Stomach (tissue), 4 donors: ENCODE data around the gene DCP1A.

ENCODE experiments used
- POLR2A ChIP-seq, 4 donors: fragments of 450-650 bp; IDR thresholded peaks; one replicate each; pipeline ENCODE4 v1.6.1; 2016; ENCODE audit warnings: antibody characterized with exemption in 4 of 4, control low read depth in 2 of 4, mild to moderate bottlenecking in 1 of 4, moderate library complexity in 1 of 4
- POLR2AphosphoS5 ChIP-seq, 3 donors: sonication (generic); formaldehyde crosslinking; IDR thresholded peaks; one replicate each; pipeline ENCODE4 v1.6.1; 2016; ENCODE audit warnings: antibody characterized with exemption in 3 of 3
- TF ChIP-seq, protein P1 (sequence below), 7 experiments: fragments of 450-650 bp in 4 of 7; fragments of 200-600 bp in 3 of 7; sonication (generic) in 3 of 7; IDR thresholded peaks; one replicate each; pipeline ENCODE4 v1.5.1; 2016 to 2019; ENCODE audit warnings: antibody characterized with exemption in 7 of 7, control low read depth in 2 of 7, mild to moderate bottlenecking in 1 of 7

DNA sequence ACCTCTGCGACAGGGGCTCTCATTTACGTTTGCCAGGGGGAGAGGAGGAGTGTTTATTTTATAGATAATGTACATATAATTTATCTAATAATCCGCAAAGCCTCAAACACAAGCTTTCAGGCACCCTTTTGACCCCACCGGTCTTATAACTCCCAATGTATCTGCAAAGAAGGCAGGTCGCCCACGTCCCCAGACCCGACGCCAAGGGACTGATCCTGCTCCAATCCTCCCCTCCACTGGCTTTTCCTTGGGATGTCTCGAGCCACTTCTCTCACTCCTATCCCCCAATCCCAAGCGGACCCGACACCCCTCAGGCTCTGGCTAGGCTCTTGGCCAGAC lies 452 bp downstream of the DCP1A start:
- TF ChIP-seq, protein P1, sequence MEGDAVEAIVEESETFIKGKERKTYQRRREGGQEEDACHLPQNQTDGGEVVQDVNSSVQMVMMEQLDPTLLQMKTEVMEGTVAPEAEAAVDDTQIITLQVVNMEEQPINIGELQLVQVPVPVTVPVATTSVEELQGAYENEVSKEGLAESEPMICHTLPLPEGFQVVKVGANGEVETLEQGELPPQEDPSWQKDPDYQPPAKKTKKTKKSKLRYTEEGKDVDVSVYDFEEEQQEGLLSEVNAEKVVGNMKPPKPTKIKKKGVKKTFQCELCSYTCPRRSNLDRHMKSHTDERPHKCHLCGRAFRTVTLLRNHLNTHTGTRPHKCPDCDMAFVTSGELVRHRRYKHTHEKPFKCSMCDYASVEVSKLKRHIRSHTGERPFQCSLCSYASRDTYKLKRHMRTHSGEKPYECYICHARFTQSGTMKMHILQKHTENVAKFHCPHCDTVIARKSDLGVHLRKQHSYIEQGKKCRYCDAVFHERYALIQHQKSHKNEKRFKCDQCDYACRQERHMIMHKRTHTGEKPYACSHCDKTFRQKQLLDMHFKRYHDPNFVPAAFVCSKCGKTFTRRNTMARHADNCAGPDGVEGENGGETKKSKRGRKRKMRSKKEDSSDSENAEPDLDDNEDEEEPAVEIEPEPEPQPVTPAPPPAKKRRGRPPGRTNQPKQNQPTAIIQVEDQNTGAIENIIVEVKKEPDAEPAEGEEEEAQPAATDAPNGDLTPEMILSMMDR (IDR thresholded peaks at IDR 0.05), result no peak
- TF ChIP-seq POLR2AphosphoS5 (IDR thresholded peaks at IDR 0.05), result no peak
- no peak for TF ChIP-seq POLR2A (IDR thresholded peaks at IDR 0.05)
